ENCODE data around the gene CRYBG2. TPM values are rescaled to one million over a fixed set of nuclear protein-coding genes. Genes with fewer than 3 reads are reported as not detected.

CRYBG2 gene
- total and polyA plus RNA-seq, 2 of the 8 experiments (the other 6 are each of a cell fraction or from before 2014, with no cell fraction given) = 14.2 to 17.0 TPM

GRCh38 chr1:26373281-26373680 lies 19.4 kb upstream of the CRYBG2 start:
- Histone ChIP-seq H3K56ac (replicated peaks; ENCODE audit: insufficient read length, low read depth, low read length) (no peak overlapping the region), H2BK5ac (ENCODE audit: low read depth, low read length) (no peak overlapping the region), H3K27me3 (replicated peaks in 1 of 4; ENCODE audit: control insufficient read depth in 3 of 4, extremely low read depth in 1 of 4, insufficient read depth in 3 of 4, low read length in 3 of 4) (no peaks in the 10 kb centered on the region), H2BK20ac (ENCODE audit: low read length) (no peak overlapping the region), H3K36me3 (ENCODE audit: control insufficient read depth in 2 of 4, insufficient read depth in 4 of 4, low read length in 3 of 4) (no peaks in the 10 kb centered on the region), H3K27ac (ENCODE audit: low read depth, low read length) (no peak overlapping the region), H4K5ac (ENCODE audit: insufficient read length, low read depth, low read length) (no peak overlapping the region), H3K79me2 (ENCODE audit: control insufficient read depth in 1 of 2, insufficient read depth in 2 of 2, low read length in 2 of 2) (no peaks in the 10 kb centered on the region), H3K79me1 (ENCODE audit: low read depth, low read length) (no peaks in the 10 kb centered on the region), H3K23me2 (ENCODE audit: low read depth, low read length) (no peaks in the 10 kb centered on the region), H2BK120ac (replicated peaks; ENCODE audit: low read depth, low read length) (no peak overlapping the region), H3K4me2 (ENCODE audit: insufficient read depth in 1 of 2, low read depth in 2 of 2, low read length in 2 of 2) (no peak overlapping the region), H2BK15ac (ENCODE audit: low read length) (no peak overlapping the region), H4K91ac (replicated peaks; ENCODE audit: insufficient read length, low read length) (no peak overlapping the region), H3K18ac (ENCODE audit: extremely low read depth, low read length) (no peak overlapping the region), H3K9ac (replicated peaks in 1 of 4; ENCODE audit: extremely low read depth in 1 of 4, low read depth in 3 of 4, low read length in 3 of 4) (no peak overlapping the region), H4K20me1 (replicated peaks in 1 of 2; ENCODE audit: control insufficient read depth in 1 of 2, insufficient read depth in 2 of 2, low read length in 2 of 2) (no peaks in the 10 kb centered on the region), H2BK12ac (ENCODE audit: low read depth, low read length) (no peak overlapping the region), H3K9me3 (ENCODE audit: insufficient read depth in 2 of 2, low read depth in 1 of 2, low read length in 1 of 2) (no peaks in the 10 kb centered on the region), H3K4me1 (replicated peaks in 1 of 4; ENCODE audit: control insufficient read depth in 3 of 4, insufficient read depth in 4 of 4, low read length in 3 of 4) (peaks cover 0 to 2% (median 0%) of the 10 kb centered on the region in 4 experiments; a peak in 3 of 7 replicates), H2AK5ac (ENCODE audit: low read depth, low read length) (no peak overlapping the region), H3K4me3 (ENCODE audit: extremely low read depth in 1 of 4, insufficient read depth in 2 of 4, low read depth in 3 of 4, low read length in 4 of 4) (no peak overlapping the region), H3K4ac (replicated peaks; ENCODE audit: insufficient read length, low read depth, low read length) (no peak overlapping the region), H3K23ac (ENCODE audit: insufficient read length) (no peak overlapping the region), H4K8ac (ENCODE audit: extremely low read depth, insufficient read depth, low read length) (no peak overlapping the region), H2AFZ (ENCODE audit: low read length) (no peak overlapping the region), H3K14ac (ENCODE audit: insufficient read length) (no peak overlapping the region)
- ChIA-PET CTCF (ENCODE audit: partially characterized antibody) (interaction anchor here (0.7 to 7.9 kb wide), 9 partner anchors 9 to 99 kb away, joined by 3 to 79 read pairs (median 5); no protein-coding TSS in a partner anchor), POLR2A (ENCODE audit: partially characterized antibody) (interaction anchor here (1.0 to 3.3 kb wide), 8 partner anchors 8 to 98 kb away, joined by 3 to 15 read pairs (median 5); partner anchors contain the start of genes HMGN2, LIN28A and SH3BGRL3)
- no peak for TF ChIP-seq YY1 (IDR thresholded peaks at IDR 0.05; ENCODE audit: low read depth, low read length)
- no peak for FAIRE-seq
- no peak for DNase-seq (ENCODE audit: low read depth in 1 of 2, low spot score in 2 of 2)
- 90% methylated on average over 4 of the region's 4 CpGs; no CpG with 5 or more reads in 1 of the 2 experiments for WGBS, 2 experiments (ENCODE audit: extremely low coverage in 1 of 2, insufficient coverage in 1 of 2, insufficient read length in 1 of 2, insufficient replicate concordance in 2 of 2, low coverage in 1 of 2, low lambda C conversion rate in 2 of 2, missing lambda C conversion rate in 1 of 2)
